Osteoblast (primary cell): Measurements from ENCODE around the gene ADAMTS17. TPM values are rescaled to one million over a fixed set of nuclear protein-coding genes. Genes with fewer than 3 reads are reported as not detected.

Experiments used
- DNase-seq: peaks from one replicate; pipeline ENCODE4 v3.0.0; 2011; ENCODE audit warnings: low spot score, mixed read lengths; ENCODE audit not compliant: insufficient read length; ENCODE audit errors: missing footprints
- H2AFZ ChIP-seq: 2 replicates; pipeline ENCODE4 v1.6.0; 2011; ENCODE audit warnings: mild to moderate bottlenecking, low read length
- H3K27ac ChIP-seq: 2 replicates; pipeline ENCODE4 v1.5.1; 2011; ENCODE audit warnings: mild to moderate bottlenecking, low read depth, low read length, moderate library complexity
- H3K27me3 ChIP-seq: 2 replicates; pipeline ENCODE4 v1.6.0; 2012; ENCODE audit warnings: mild to moderate bottlenecking, control low read depth, inconsistent platforms, low read length, moderate library complexity; ENCODE audit not compliant: insufficient read depth
- H3K36me3 ChIP-seq: 2 replicates; pipeline ENCODE4 v1.5.1; 2011; ENCODE audit warnings: mild to moderate bottlenecking, low read length, control low read depth, moderate library complexity; ENCODE audit not compliant: insufficient read depth
- H3K4me1 ChIP-seq: 2 replicates; pipeline ENCODE4 v1.5.1; 2011; ENCODE audit warnings: mild to moderate bottlenecking, low read length, control low read depth, moderate library complexity; ENCODE audit not compliant: insufficient read depth
- H3K4me2 ChIP-seq: 2 replicates; pipeline ENCODE4 v1.6.0; 2011; ENCODE audit warnings: mild to moderate bottlenecking, low read length; ENCODE audit not compliant: insufficient read depth
- H3K4me3 ChIP-seq: fragments of 200-600 bp; sonication (generic); 3 replicates; pipeline ENCODE4 v1.5.1; 2012; ENCODE audit warnings: mild to moderate bottlenecking, low read length, inconsistent platforms; ENCODE audit not compliant: insufficient read depth
- H3K79me2 ChIP-seq: 2 replicates; pipeline ENCODE4 v1.6.0; 2012; ENCODE audit warnings: mild to moderate bottlenecking, low read length, control low read depth, inconsistent platforms; ENCODE audit not compliant: insufficient read depth
- H3K9me3 ChIP-seq: 2 replicates; pipeline ENCODE4 v1.5.1; 2011; ENCODE audit warnings: low read depth, low read length, control low read depth
- H4K20me1 ChIP-seq: 2 replicates; pipeline ENCODE4 v1.6.0; 2012; ENCODE audit warnings: mild to moderate bottlenecking, low read length, control low read depth; ENCODE audit not compliant: insufficient read depth
- total RNA-seq: library from RNA; depleted of rRNA; stranded (reverse); fragments of >200 nt; gene quantifications from 2 replicates; pipeline ENCODE4 v1.2.3, GENCODE V29; 2012
- TF ChIP-seq, protein P1 (sequence below): IDR thresholded peaks from 2 replicates; pipeline ENCODE4 v1.5.1; 2011; ENCODE audit warnings: mild to moderate bottlenecking, low read depth, low read length, moderate library complexity; ENCODE audit errors: extremely low read depth

ADAMTS17 gene
- total RNA-seq, 1 donor, result under 0.01 TPM

DNA sequence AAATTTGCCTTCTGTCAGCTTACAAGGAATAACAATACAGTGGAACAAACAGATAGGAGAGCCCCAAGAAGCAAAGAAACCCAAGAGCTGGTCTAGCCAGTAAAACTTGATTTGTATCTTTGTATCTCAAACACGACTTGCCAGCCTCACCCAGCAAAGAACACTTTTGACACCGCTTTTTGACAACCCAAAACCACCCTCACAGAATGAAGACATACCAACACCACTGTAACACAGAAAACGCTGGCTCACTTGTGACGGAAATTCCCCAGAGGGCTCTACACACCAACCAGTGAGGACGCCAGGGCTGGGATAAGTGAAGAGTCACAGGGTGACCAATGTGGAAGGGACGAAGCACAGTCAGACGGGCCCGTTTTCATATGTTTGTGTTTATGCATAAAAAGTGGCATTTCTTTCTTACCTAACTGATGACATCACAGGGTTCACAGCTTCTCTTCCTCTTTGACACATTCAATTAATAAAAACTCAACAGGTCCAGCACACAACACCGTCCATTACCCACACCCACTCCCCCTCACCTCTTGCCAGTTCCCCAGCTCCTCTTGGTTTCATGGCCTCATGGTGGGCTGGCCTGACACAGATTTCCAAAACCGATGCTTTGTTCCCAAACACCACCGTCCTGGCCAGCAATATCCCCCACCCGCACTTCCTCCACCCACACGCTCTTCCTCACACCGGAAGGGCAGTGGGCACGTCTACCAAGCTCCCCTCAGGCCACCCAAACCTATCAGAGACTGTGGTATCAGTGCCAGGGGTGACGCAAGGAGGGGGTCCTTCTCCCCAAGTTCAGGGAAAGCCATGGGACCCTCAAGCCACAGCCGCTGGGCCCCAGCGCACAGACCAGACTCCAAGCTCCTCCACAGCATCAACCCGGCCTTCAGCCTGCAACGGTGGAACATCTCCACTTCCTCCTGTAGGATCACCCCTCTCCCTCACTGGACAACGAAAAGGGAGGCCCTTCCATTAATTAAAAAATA is 94.2 kb downstream of the ADAMTS17 start:
- TF ChIP-seq, protein P1, sequence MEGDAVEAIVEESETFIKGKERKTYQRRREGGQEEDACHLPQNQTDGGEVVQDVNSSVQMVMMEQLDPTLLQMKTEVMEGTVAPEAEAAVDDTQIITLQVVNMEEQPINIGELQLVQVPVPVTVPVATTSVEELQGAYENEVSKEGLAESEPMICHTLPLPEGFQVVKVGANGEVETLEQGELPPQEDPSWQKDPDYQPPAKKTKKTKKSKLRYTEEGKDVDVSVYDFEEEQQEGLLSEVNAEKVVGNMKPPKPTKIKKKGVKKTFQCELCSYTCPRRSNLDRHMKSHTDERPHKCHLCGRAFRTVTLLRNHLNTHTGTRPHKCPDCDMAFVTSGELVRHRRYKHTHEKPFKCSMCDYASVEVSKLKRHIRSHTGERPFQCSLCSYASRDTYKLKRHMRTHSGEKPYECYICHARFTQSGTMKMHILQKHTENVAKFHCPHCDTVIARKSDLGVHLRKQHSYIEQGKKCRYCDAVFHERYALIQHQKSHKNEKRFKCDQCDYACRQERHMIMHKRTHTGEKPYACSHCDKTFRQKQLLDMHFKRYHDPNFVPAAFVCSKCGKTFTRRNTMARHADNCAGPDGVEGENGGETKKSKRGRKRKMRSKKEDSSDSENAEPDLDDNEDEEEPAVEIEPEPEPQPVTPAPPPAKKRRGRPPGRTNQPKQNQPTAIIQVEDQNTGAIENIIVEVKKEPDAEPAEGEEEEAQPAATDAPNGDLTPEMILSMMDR, result no peak
- Histone ChIP-seq H3K27me3 (no peaks in the 10 kb centered on the region), H3K4me1 (peaks cover 1% of the 10 kb centered on the region)

GRCh38 chr15:100245855-100246254 is 95.9 kb downstream of the ADAMTS17 start:
- H3K27ac ChIP-seq, result no peak overlapping the region
- H3K27me3 ChIP-seq, result no peaks in the 10 kb centered on the region
- H3K36me3 ChIP-seq, result no peaks in the 10 kb centered on the region
- no peak overlapping the region for H3K4me2 ChIP-seq
- no peak overlapping the region for H3K4me3 ChIP-seq
- peaks cover 15% of the 10 kb centered on the region for H3K4me1 ChIP-seq
- H3K9me3 ChIP-seq, result no peaks in the 10 kb centered on the region
- no peak overlapping the region for H2AFZ ChIP-seq
- H3K79me2 ChIP-seq, result no peaks in the 10 kb centered on the region
- DNase-seq, result no peak
- TF ChIP-seq, protein P1, result no peak
- H4K20me1 ChIP-seq, result no peaks in the 10 kb centered on the region

More for the DNA sequence above, 94.2 kb downstream of the ADAMTS17 start:
- Histone ChIP-seq H3K27ac (no peak overlapping the region), H3K9me3 (no peaks in the 10 kb centered on the region), H3K36me3 (no peaks in the 10 kb centered on the region), H3K4me3 (no peak overlapping the region), H3K4me2 (no peak overlapping the region), H4K20me1 (no peaks in the 10 kb centered on the region), H2AFZ (no peak overlapping the region), H3K79me2 (no peaks in the 10 kb centered on the region)
- peak; percentile 58 for DNase-seq

GRCh38 chr15:100245487-100245820 is 96.3 kb downstream of the ADAMTS17 start:
- no peaks in the 10 kb centered on the region for H3K27me3 ChIP-seq
- no peak for DNase-seq
- no peak overlapping the region for H3K4me3 ChIP-seq
- H2AFZ ChIP-seq, result no peak overlapping the region
- H4K20me1 ChIP-seq, result no peaks in the 10 kb centered on the region
- H3K36me3 ChIP-seq, result no peaks in the 10 kb centered on the region
- H3K4me1 ChIP-seq, result peaks cover 15% of the 10 kb centered on the region
- TF ChIP-seq, protein P1, result no peak
- no peak overlapping the region for H3K27ac ChIP-seq
- H3K9me3 ChIP-seq, result no peaks in the 10 kb centered on the region
- no peak overlapping the region for H3K4me2 ChIP-seq
- no peaks in the 10 kb centered on the region for H3K79me2 ChIP-seq

DNA sequence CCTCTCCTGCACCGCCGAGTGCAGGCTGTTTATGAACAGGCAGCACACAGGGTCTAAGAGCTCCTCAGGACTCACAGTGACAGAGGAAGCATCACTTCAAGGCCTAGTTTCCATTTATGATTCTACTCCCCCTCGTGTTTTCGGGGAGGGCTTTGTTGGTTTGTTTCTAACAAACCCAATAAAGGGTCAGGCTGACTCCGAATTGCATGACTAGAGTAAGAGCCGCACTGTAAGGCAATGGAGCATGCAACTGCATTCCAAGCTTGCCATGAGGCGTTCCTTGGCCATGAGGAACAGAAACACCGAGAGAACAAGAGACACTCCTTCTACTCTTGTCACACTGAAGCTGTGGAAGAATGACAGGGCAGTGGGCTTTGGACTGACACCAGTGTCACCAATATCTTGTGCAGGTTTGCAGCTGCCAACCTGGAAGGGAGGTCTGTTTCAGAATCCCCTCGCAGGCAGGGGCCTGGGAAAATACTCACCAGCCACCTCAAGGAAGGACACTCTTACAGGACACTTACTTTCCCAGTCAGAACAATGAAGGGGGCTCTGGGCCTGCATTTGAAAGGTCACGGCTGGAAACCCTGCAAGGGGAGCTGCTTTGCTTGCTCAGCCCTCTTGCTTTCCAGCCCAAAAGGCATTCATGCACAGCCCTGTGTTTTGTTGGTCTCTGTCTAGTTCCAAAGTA is 96.8 kb downstream of the ADAMTS17 start:
- H3K9me3 ChIP-seq, result no peaks in the 10 kb centered on the region

More for the DNA sequence above, 96.8 kb downstream of the ADAMTS17 start:
- H3K4me2 ChIP-seq, result no peak overlapping the region
- H4K20me1 ChIP-seq, result no peaks in the 10 kb centered on the region
- no peaks in the 10 kb centered on the region for H3K36me3 ChIP-seq
- H3K79me2 ChIP-seq, result no peaks in the 10 kb centered on the region
- DNase-seq, result no peak
- H3K27me3 ChIP-seq, result no peaks in the 10 kb centered on the region
- H3K4me3 ChIP-seq, result no peak overlapping the region
- TF ChIP-seq, protein P1, result no peak
- H3K27ac ChIP-seq, result no peak overlapping the region
- peaks cover 15% of the 10 kb centered on the region for H3K4me1 ChIP-seq
- H2AFZ ChIP-seq, result no peak overlapping the region
